ENCODE measurements around the gene R3HDM2. TPM values are rescaled to one million over a fixed set of nuclear protein-coding genes. Genes with fewer than 3 reads are reported as not detected.
"Not testable (repeated sequence)": the region's sequence is repeated elsewhere in the genome, so short reads cannot be mapped to it uniquely, and the experiment has no call there.

The R3HDM2 gene
- total RNA-seq, 1 experiment from 2014 or later: 34.7 TPM

- POLR2A ChIA-PET; H3K36me3 Mint-ChIP-seq; H3K27me3 Mint-ChIP-seq (ENCODE audit: low read depth); DNase-seq (ENCODE audit: low spot score); ATAC-seq; H3K9me3 Mint-ChIP-seq; H3K4me3 Mint-ChIP-seq: not testable (repeated sequence)
- Mint-ChIP-seq H3K27ac (0 out of 2 replicates have a peak overlapping the region, but pooled peaks have one; percentile 17), H3K4me1 (peaks cover 25% of the 10 kb centered on the region)
- CTCF ChIA-PET: interaction anchor here (0.6 to 1.9 kb wide), 4 partner anchors 16 to 166 kb away, joined by 3 to 9 read pairs (median 4); no protein-coding TSS in a partner anchor
These were observed 3.9 kb downstream of the R3HDM2 start for GRCh38 chr12:57426948-57427347.

GRCh38 chr12:57420482-57420881 is 10.4 kb downstream of the R3HDM2 start:
- ATAC-seq (no peak), DNase-seq (ENCODE audit: low spot score) (no peak)
- Mint-ChIP-seq H3K4me1 (peaks cover 6% of the 10 kb centered on the region), H3K36me3 (peaks cover 10% of the 10 kb centered on the region), H3K27ac (no peak overlapping the region), H3K9me3 (no peaks in the 10 kb centered on the region), H3K4me3 (no peak overlapping the region), H3K27me3 (ENCODE audit: low read depth) (no peaks in the 10 kb centered on the region)
- ChIA-PET CTCF (interaction anchor here (1.5 kb wide), 2 partner anchors 38 to 113 kb away, joined by 4 to 5 read pairs; no protein-coding TSS in a partner anchor), POLR2A (interaction anchor here (0.5 to 0.7 kb wide), 3 partner anchors 160 to 1061 kb away, joined by 3 read pairs; partner anchors contain the start of gene STAT2)
- TF ChIP-seq ERG (CRISPR knock-in tag; IDR thresholded peaks at IDR 0.05) (no peak), GABPB1 (CRISPR knock-in tag; IDR thresholded peaks at IDR 0.05) (no peak)

- peaks cover 12% of the 10 kb centered on the region for H3K4me1 Mint-ChIP-seq
- peak overlapping the region; percentile 24; the same call in 1 of the 2 replicates for H3K27ac Mint-ChIP-seq
- H3K36me3 Mint-ChIP-seq: peaks cover 8% of the 10 kb centered on the region
- DNase-seq (ENCODE audit: low spot score) (no peak), ATAC-seq (no peak)
- no peaks in the 10 kb centered on the region for H3K9me3 Mint-ChIP-seq
- ChIA-PET POLR2A (interaction anchor here (1.1 kb wide), 1 partner anchor 36 kb away, joined by 6 read pairs; the partner anchor contains the start of gene INHBE), CTCF (interaction anchor here (0.6 to 3.1 kb wide), 2 partner anchors 33 to 56 kb away, joined by 4 to 13 read pairs; no protein-coding TSS in a partner anchor)
- H3K27me3 Mint-ChIP-seq (ENCODE audit: low read depth): no peaks in the 10 kb centered on the region
- H3K4me3 Mint-ChIP-seq: no peak overlapping the region
- TF ChIP-seq NFYB (CRISPR knock-in tag; conservative IDR thresholded peaks at IDR 0.05; ENCODE audit: low read depth) (no peak), ATF6 (CRISPR knock-in tag; IDR thresholded peaks at IDR 0.05) (no peak), OVOL2 (CRISPR knock-in tag; IDR thresholded peaks at IDR 0.05; ENCODE audit: borderline replicate concordance) (no peak), NR2C2 (CRISPR knock-in tag; IDR thresholded peaks at IDR 0.05) (no peak), MXD4 (CRISPR knock-in tag; IDR thresholded peaks at IDR 0.05; ENCODE audit: borderline replicate concordance) (no peak), HMGA2 (CRISPR knock-in tag; IDR thresholded peaks at IDR 0.05) (no peak), JUN (CRISPR knock-in tag; IDR thresholded peaks at IDR 0.05) (no peak), NR1H2 (CRISPR knock-in tag; IDR thresholded peaks at IDR 0.05) (no peak), ZNF121 (CRISPR knock-in tag; IDR thresholded peaks at IDR 0.05) (no peak), FOXJ3 (CRISPR knock-in tag; IDR thresholded peaks at IDR 0.05; ENCODE audit: borderline replicate concordance) (no peak), USF2 (CRISPR knock-in tag; IDR thresholded peaks at IDR 0.05) (no peak)
These were observed 11.3 kb downstream of the R3HDM2 start for GRCh38 chr12:57419495-57419894.

- Mint-ChIP-seq H3K27ac (peak overlapping the region; percentile 30), H3K27me3 (ENCODE audit: low read depth) (no peaks in the 10 kb centered on the region), H3K9me3 (no peaks in the 10 kb centered on the region), H3K36me3 (peaks cover 5% of the 10 kb centered on the region; the same call in 1 of the 2 replicates), H3K4me1 (peaks cover 12% of the 10 kb centered on the region), H3K4me3 (no peak overlapping the region)
- no peak for ATAC-seq
- CTCF ChIA-PET: interaction anchor here (0.6 to 3.1 kb wide), 3 partner anchors 34 to 725 kb away, joined by 3 to 13 read pairs (median 3); no protein-coding TSS in a partner anchor
- POLR2A ChIA-PET: interaction anchor here (1.1 kb wide), 1 partner anchor 37 kb away, joined by 6 read pairs; the partner anchor contains the start of gene INHBE
- TF ChIP-seq ZNF281 (CRISPR knock-in tag; IDR thresholded peaks at IDR 0.05): no peak
- TF ChIP-seq TEAD1 (CRISPR knock-in tag; IDR thresholded peaks at IDR 0.05): no peak
- no peak for TF ChIP-seq NFATC4 (CRISPR knock-in tag; IDR thresholded peaks at IDR 0.05)
- TF ChIP-seq ELF4 (CRISPR knock-in tag; IDR thresholded peaks at IDR 0.05; ENCODE audit: low read depth): no peak
- TF ChIP-seq ZNF121 (CRISPR knock-in tag; IDR thresholded peaks at IDR 0.05): no peak
- no peak for TF ChIP-seq IRF2 (CRISPR knock-in tag; IDR thresholded peaks at IDR 0.05; ENCODE audit: borderline replicate concordance, low read depth)
- TF ChIP-seq CTCF (IDR thresholded peaks at IDR 0.05): no peak
- TF ChIP-seq CREB1 (CRISPR knock-in tag; IDR thresholded peaks at IDR 0.05): no peak
- no peak for DNase-seq (ENCODE audit: low spot score)
These were observed 12.6 kb downstream of the R3HDM2 start for GRCh38 chr12:57418255-57418654.

Data from WTC11 (cell line).